Stimulated activated CD4-positive, alpha-beta T cell treated with anti-CD3 and anti-CD28 coated beads, Interleukin-12 subunit alpha, Interleukin-12 subunit beta, amount 100 ng/mL, for 48 hours (primary cell): ENCODE measurements around the gene SDF2.
"Not testable (repeated sequence)": the region's sequence is repeated elsewhere in the genome, so short reads cannot be mapped to it uniquely, and the experiment has no call there.

ENCODE experiments used
- DNase-seq, 3 donors: peaks; one replicate each; pipeline ENCODE4 v3.0.0-alpha.2; 2020; ENCODE audit warnings: low read depth in 2 of 3, low spot score in 1 of 3

SDF2 gene

GRCh38 chr17:28685366-28685765, 23.7 kb upstream of the SDF2 start:
- DNase-seq: no peak

- no peak for DNase-seq
These were observed 23.3 kb upstream of the SDF2 start for GRCh38 chr17:28684963-28685362.

GRCh38 chr17:28682655-28683054, 20.9 kb upstream of the SDF2 start:
- no peak for DNase-seq

GRCh38 chr17:28675980-28676379, 14.3 kb upstream of the SDF2 start:
- DNase-seq: no peak

GRCh38 chr17:28675490-28675889, 13.8 kb upstream of the SDF2 start:
- no peak for DNase-seq

- no peak for DNase-seq
These were observed 8.2 kb upstream of the SDF2 start for GRCh38 chr17:28669918-28670317.

GRCh38 chr17:28667870-28668269, 6.2 kb upstream of the SDF2 start:
- DNase-seq: no peak

GRCh38 chr17:28665994-28666393, 4.3 kb upstream of the SDF2 start:
- no peak for DNase-seq

- DNase-seq: no peak
These were observed 2.0 kb upstream of the SDF2 start for GRCh38 chr17:28663723-28664122.

- no peak for DNase-seq
These were observed 772 bp upstream of the SDF2 start for GRCh38 chr17:28662527-28662829.

- not testable (repeated sequence) for DNase-seq
These were observed 2.2 kb downstream of the SDF2 start for GRCh38 chr17:28659497-28659881.

- DNase-seq: not testable (repeated sequence)
These were observed 2.8 kb downstream of the SDF2 start for GRCh38 chr17:28658766-28659496.

- DNase-seq: not testable (repeated sequence)
These were observed 3.4 kb downstream of the SDF2 start for GRCh38 chr17:28658342-28658741.

GRCh38 chr17:28657756-28658155, 4.0 kb downstream of the SDF2 start:
- no peak for DNase-seq

GRCh38 chr17:28655160-28655559, 6.5 kb downstream of the SDF2 start:
- DNase-seq: no peak

GRCh38 chr17:28648698-28649097, 13.0 kb downstream of the SDF2 start:
- DNase-seq: no peak

GRCh38 chr17:28646039-28646754, 15.5 kb downstream of the SDF2 start:
- no peak for DNase-seq

GRCh38 chr17:28645576-28645939, 16.1 kb downstream of the SDF2 start:
- DNase-seq: no peak

GRCh38 chr17:28644787-28645575, 16.7 kb downstream of the SDF2 start, which contains the start of gene BLTP2:
TSS of gene BLTP2 (minus strand) at chr17:28645158. CDS start at chr17:28645056, 102 bp downstream.
- DNase-seq: peak; percentile 87 to 96 (median 93)

- peak in 1 of 3 donors; percentile 21 for DNase-seq
These were observed 17.5 kb downstream of the SDF2 start for GRCh38 chr17:28643983-28644786.

GRCh38 chr17:28641579-28641978, 20.1 kb downstream of the SDF2 start:
- DNase-seq: no peak
